Activated T-cell treated with anti-CD3 and anti-CD28 coated beads for 1 hour (primary cell): ENCODE measurements around the gene MTUS2.

ENCODE experiments used
- DNase-seq: peaks from one replicate; pipeline ENCODE4 v3.0.0-alpha.2; 2020; ENCODE audit warnings: low read depth

The MTUS2 gene

GRCh38 chr13:29526741-29527140, 706.6 kb downstream of the MTUS2 start:
- DNase-seq, result no peak

GRCh38 chr13:29527511-29527910, 707.4 kb downstream of the MTUS2 start:
- no peak for DNase-seq

- DNase-seq, result no peak
These were observed 707.8 kb downstream of the MTUS2 start for GRCh38 chr13:29527916-29528315.

- DNase-seq, result no peak
These were observed 709.6 kb downstream of the MTUS2 start for GRCh38 chr13:29529754-29530153.

GRCh38 chr13:29530901-29531300, 710.8 kb downstream of the MTUS2 start:
- no peak for DNase-seq

- DNase-seq, result no peak
These were observed 712.0 kb downstream of the MTUS2 start for GRCh38 chr13:29532116-29532515.

GRCh38 chr13:29532821-29533220, 712.7 kb downstream of the MTUS2 start:
- DNase-seq, result no peak

GRCh38 chr13:29534083-29534482, 713.9 kb downstream of the MTUS2 start:
- no peak for DNase-seq

- DNase-seq, result no peak
These were observed 715.8 kb downstream of the MTUS2 start for GRCh38 chr13:29535663-29536655.

- DNase-seq, result no peak
These were observed 716.7 kb downstream of the MTUS2 start for GRCh38 chr13:29536853-29537252.

- DNase-seq, result no peak
These were observed 717.9 kb downstream of the MTUS2 start for GRCh38 chr13:29537736-29538651.

GRCh38 chr13:29538652-29539040, 718.5 kb downstream of the MTUS2 start:
- DNase-seq, result no peak

- no peak for DNase-seq
These were observed 719.7 kb downstream of the MTUS2 start for GRCh38 chr13:29539856-29540255.

- no peak for DNase-seq
These were observed 720.2 kb downstream of the MTUS2 start for GRCh38 chr13:29540334-29540733.

- no peak for DNase-seq
These were observed 720.7 kb downstream of the MTUS2 start for GRCh38 chr13:29540799-29541198.

- no peak for DNase-seq
These were observed 721.3 kb downstream of the MTUS2 start for GRCh38 chr13:29541400-29541799.

- DNase-seq, result no peak
These were observed 722.2 kb downstream of the MTUS2 start for GRCh38 chr13:29542381-29542780.

GRCh38 chr13:29543230-29544215, 723.4 kb downstream of the MTUS2 start:
- DNase-seq, result no peak

- DNase-seq, result no peak
These were observed 725.8 kb downstream of the MTUS2 start for GRCh38 chr13:29545988-29546387.

GRCh38 chr13:29546662-29547061, 726.5 kb downstream of the MTUS2 start:
- DNase-seq, result no peak

- DNase-seq, result no peak
These were observed 727.0 kb downstream of the MTUS2 start for GRCh38 chr13:29547153-29547552.
